NK-92 treated with Interleukin-12 subunit alpha and Interleukin-12 subunit beta, amount 100 ng/mL, for 24 hours (cell line): ENCODE measurements around the gene RRP36.
A peak's percentile ranks its signal among the peaks of the same experiment; 100 is the strongest.
"Not testable (repeated sequence)": the region's sequence is repeated elsewhere in the genome, so short reads cannot be mapped to it uniquely, and the experiment has no call there.

Experiments
- DNase-seq: peaks from one replicate; lab custom pipeline; 2025; lab: John Stamatoyannopoulos, UW

Gene RRP36

DNA sequence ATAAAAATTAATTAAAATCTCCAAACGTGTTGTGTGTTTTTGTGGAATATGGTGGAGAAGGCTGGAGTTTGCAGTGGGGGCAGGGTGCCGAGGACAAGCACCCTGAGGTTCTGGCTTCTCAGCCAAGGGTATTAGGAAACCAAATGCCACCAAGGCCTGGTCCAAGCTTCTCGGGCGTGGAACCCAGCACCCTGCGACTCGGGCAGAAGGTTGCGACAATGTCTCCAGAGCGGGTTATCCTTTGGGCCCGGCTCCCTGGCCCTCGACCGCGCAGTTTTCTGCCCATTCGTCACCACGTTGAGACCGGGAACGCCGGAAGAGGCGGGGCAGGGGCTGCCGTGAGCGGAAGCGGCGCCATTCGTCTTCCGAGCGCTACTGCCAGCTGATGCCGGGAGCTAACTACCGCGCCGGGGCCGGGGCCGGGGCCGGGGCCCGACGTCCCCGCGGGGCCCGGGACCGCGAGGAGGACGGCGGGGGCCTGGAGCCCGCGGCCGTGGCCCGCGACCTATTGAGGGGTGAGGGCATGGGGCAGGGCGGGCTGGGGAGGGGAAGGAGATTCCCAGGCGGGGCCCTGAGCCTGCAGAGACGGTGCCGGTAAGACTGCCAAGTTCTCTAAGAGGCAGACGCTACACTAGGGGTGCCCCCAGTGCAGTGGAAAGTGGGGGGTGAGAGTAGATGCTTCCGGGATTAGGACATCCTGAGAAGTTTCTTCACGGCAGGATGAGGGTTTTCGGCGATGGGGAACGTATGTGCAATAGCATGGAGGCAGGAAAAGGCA, at the start of gene RRP36:
Gene RRP36 (plus strand): TSS at position 354 of the 778 bp plus-strand sequence. CDS start 32 bp downstream, at position 386.
- DNase-seq: peak; percentile 59

DNA sequence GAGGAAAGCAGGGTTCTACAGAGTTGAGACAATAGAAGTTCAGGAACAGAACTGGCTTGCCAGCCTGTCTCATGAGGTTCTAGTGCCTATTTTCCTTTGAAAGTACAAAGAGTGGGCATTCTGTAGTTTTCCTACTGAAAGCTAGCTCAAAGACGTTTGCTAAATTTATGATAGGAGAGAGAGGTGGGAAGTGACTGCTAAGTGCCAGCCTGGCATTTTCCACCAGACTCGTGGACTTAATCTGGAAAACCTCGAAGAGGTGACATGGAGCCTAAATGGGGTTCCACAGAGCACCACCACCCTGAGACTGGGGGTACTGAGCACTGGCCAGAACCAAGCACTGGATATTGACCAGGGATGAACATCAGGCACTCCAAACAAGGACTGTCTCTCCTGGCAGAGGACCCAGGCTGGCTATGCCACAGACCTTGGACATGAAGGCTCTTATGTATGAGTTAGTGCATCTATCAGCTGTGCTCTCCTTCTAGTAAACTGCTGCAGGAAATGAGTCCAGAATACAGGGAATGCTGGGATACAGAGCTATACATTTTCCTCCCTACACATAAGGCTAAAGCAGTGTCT, 49.6 kb upstream of the RRP36 start:
- DNase-seq: no peak

- DNase-seq: no peak
These were observed 47.5 kb upstream of the RRP36 start for GRCh38 chr6:42973926-42974325.

GRCh38 chr6:42974919-42975505, 46.4 kb upstream of the RRP36 start:
- no peak for DNase-seq

DNA sequence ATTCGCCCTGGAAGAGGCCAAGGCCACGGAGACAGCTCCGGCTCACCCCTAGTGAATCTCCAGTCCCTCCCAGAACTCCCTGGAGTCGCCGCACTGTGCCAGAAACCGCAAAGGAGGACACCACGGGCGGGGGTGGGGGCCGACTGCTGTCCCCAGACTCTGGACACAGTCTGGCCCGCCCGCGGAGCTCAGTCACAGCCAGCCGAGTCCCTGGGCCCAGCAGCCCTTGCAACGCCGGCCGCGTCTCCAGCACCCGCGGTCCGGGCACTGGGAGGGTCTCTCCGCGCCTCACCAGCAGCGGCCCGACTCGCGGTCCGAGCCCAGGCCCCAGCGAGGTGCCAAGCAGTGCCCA, 43.0 kb upstream of the RRP36 start:
- no peak for DNase-seq

DNA sequence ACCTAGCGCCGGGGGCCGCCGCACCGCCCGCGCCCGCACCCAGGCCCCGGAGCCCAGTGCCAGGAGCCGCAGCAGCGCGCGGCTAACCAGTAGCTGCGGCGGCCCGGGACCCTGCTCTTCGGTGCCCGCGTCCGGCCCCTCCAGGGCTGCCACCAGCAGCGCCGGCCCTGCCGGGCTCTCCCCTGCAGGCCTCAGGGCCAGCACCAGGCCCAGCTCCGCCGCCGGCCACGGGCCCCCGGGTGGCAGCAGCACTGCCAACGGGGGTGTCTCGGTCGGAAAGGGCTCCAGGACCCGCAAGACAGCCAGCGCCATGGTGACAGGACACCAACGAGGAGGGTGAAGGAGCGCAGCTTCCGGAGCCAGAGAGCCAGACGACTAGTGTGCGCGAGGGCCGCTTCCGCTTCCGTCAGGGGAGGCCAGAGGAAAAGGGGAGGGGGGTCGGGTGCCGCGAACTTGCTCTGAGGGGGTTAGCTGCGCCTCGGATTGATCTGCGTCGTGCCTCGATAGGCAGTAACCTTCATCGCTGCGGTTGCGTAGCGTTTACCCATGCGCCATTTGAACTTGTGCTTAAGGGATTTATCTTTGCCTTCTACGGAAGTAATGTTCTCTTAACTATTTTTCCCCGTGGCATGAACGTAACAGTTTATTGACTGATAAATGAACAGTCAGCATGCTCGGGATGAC, 42.4 kb upstream of the RRP36 start, which contains the start of gene PEX6:
Gene PEX6 (minus strand): TSS at position 343 of the 684 bp plus-strand sequence. CDS start 31 bp downstream, at position 312.
- DNase-seq: peak; percentile 90

DNA sequence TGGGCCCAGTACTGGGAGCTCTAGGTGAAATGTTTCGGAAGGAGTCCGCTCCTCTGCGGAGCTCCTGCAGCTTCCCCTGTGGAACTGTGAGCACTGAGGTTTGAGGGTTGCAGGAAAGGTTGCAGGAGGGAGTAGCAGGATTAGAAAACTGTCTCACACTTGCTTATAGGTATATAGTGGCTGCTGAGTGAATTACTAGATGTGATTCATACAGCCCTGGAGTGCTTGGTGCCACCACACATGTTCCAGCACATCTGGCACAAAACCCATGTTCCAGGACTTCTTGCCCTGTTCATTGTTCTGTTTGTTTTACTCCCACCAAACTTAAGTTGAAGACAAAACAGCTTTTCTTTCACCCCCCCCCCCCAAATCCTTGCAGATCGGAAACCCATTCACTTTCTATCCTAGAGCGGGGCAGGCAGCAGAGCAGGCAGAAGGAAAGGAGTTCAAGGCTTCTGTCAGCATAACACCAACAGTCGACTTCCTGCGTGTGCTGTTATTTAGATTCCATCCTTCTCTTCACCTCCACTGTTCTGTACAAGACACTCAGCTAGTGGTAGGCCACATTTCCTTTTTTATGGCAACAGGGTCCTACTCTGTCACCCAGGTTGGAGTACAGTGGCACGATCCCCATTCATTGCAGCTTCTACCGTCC, 41.8 kb upstream of the RRP36 start:
- no peak for DNase-seq

- DNase-seq: no peak
These were observed 39.6 kb upstream of the RRP36 start for GRCh38 chr6:42981836-42982235.

DNA sequence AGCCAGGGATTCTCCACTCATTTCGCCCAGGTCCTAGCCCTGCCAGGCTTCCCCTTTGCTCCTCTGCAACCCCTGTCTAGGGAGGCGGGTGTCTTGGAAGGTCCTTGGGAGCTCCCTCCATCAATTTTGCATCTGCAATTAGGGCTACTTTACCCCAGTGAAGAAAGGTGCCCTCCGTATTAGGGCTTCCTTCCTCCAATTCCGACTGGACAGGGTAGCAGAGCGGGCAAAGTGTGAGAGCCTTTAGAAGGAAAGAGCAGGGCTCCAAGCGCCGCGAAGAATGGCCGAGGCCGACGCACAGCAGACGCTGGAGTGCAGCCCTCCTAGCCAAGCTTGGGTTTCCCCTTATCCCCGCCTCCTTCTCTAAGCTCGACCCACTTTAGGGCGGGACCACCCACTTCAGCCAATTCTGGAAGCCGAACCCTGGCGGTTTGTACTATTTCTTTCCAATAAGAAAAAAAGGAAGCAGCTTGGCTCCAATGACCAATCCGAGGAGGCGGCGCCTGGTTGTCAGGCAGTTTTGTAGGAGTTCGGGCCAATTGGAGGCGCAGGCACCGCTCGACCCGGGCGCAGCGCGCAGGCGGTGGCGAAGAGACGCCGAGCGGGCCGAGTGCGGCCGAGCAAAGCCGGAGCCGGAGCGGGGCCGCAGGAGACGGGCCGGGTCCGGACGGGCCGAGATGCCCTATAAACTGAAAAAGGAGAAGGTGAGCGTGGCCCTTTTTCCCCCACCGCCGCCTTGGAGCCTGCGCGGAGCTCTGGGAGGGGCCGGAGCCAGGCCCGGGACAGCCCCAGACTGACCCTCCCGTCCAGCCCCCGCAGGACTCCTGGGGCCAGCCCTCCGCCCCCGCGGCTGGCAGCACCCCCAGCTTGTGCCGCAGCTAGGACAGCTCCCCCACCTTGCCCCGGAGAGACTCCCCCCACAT, 37.2 kb upstream of the RRP36 start, which contains the start of gene PPP2R5D:
Gene PPP2R5D (plus strand): TSS at position 570 of the 923 bp plus-strand sequence. CDS start 108 bp downstream, at position 678.
- peak; percentile 93 for DNase-seq

DNA sequence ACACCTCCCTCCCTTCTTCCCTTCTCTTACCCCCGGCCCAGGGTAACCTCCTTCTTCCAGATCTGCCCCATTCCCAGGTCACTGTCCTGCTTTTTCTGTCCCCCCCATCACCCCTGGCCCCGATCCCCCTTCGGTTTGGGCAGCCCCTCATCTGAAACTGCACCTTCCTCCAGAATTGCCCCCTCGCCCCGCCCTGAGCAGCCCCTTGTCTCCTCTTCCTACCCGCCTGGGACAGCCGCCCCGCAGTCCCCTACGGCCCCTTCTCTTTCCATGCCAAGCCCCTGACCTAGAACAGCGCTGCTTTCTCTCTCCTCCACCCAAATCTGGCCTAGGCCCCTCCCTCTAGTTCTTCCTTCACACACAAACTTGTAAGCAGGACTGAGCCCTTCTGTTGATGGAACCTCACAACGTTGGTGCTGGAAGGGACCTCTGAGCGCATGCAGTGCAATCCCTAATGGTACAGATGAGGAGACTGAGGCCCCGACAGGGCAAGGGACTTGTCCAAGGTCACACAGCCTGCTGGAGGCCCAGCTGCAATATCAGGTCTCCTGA, 36.4 kb upstream of the RRP36 start:
- no peak for DNase-seq

GRCh38 chr6:42987533-42988451, 33.6 kb upstream of the RRP36 start:
- DNase-seq: no peak

GRCh38 chr6:42988486-42989020, 32.9 kb upstream of the RRP36 start:
- DNase-seq: no peak

DNA sequence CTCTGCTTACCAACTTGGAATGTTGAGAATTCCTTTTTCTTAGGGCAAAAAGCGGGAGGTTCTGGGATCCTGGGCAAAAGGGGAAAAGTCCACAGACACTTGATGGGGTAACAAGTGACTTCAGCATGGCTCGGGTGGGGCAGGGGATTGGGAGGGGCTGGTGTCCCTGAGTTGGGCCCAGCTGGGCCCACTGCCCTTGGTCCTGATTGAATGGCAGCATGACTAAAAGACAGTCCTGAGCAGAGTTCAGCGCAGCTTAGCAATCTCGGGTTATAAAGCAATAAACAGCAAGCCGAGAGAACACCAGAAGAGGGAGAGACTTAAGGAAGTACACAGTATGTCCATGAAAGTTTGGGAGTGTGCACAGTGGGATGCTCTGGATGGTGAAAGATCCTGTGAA, 31.5 kb upstream of the RRP36 start:
- DNase-seq: no peak

- DNase-seq: no peak
These were observed 28.0 kb upstream of the RRP36 start for GRCh38 chr6:42993445-42993844.

GRCh38 chr6:42996513-42996912, 24.9 kb upstream of the RRP36 start:
- no peak for DNase-seq

GRCh38 chr6:42998205-42998604, 23.2 kb upstream of the RRP36 start:
- DNase-seq: not testable (repeated sequence)

DNA sequence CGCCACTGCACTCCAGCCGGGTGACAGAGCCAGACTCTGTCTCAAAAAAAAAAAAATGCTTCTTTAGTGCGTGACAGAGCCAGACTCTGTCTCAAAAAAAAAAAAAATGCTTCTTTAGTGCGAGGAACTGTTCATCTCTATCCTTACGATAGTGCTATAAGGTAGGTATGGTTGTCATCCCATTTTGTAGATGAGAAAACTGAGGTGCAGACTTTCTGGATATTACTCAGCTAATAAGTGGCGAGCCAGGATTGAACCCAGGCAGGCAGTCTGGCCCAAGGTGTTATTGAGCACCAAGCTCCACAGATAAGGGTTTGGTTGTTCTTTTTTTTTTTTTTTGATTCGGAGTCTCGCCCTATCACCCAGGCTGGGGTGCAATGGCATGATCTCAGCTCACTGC, 19.6 kb upstream of the RRP36 start:
- DNase-seq: no peak

- DNase-seq: no peak
These were observed 15.6 kb upstream of the RRP36 start for GRCh38 chr6:43005844-43006243.

DNA sequence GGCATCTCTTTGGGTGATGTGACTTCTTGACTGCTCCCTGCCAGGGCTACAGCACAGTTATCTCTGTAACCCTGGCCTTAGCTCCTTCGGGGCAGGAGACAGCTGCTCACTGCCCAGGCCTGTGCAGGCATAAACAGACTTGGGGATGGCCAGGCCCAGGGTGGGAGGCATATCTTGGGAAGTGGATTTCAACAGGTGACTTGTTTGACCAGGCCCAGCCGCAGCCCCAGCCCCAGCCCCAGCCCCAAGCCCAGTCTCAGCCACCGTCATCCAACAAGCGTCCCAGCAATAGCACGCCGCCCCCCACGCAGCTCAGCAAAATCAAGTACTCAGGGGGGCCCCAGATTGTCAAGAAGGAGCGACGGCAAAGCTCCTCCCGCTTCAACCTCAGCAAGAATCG, 15.2 kb upstream of the RRP36 start:
- no peak for DNase-seq
